ENCODE data around the gene PAX5.

The PAX5 gene

GRCh38 chr9:36911037-36911436, 123.0 kb downstream of the PAX5 start:
- Histone ChIP-seq H3K9me3 (replicated peaks in 1 of 11) (no peaks in the 10 kb centered on the region), H3K4me1 (peaks cover 5 to 46% (median 24%) of the 10 kb centered on the region in 10 experiments; a peak in 18 of 20 replicates), H3K4me3 (no peak overlapping the region), H3K36me3 (peaks cover 0 to 96% (median 43%) of the 10 kb centered on the region in 11 experiments; a peak in 14 of 22 replicates), H3K9ac (no peak overlapping the region), H3K27ac (peak overlapping the region in 4 of 11 experiments; percentile 14 to 36 (median 26); a peak in 4 of 22 replicates), H4K20me1 (peaks cover 0 to 100% (median 88%) of the 10 kb centered on the region in 11 experiments; a peak in 18 of 22 replicates), H3K27me3 (no peaks in the 10 kb centered on the region), H3K4me2 (peak overlapping the region in 7 of 11 experiments; percentile 2 to 75 (median 55); a peak in 11 of 22 replicates)
- TF ChIP-seq Cebpa-rat (IDR thresholded peaks at IDR 0.05) = no peak

- Histone ChIP-seq H3K27ac (no peak overlapping the region), H3K9me3 (replicated peaks in 1 of 11) (no peaks in the 10 kb centered on the region), H4K20me1 (peaks cover 0 to 100% (median 95%) of the 10 kb centered on the region in 11 experiments; a peak in 19 of 22 replicates), H3K9ac (no peak overlapping the region), H3K4me3 (no peak overlapping the region), H3K36me3 (peaks cover 0 to 99% (median 68%) of the 10 kb centered on the region in 11 experiments; a peak in 14 of 22 replicates), H3K27me3 (no peaks in the 10 kb centered on the region), H3K4me1 (peaks cover under 1 to 21% (median 5%) of the 10 kb centered on the region in 10 experiments; a peak in 18 of 20 replicates), H3K4me2 (no peak overlapping the region)
- TF ChIP-seq Cebpa-rat (IDR thresholded peaks at IDR 0.05) = no peak
Observed at GRCh38 chr9:36906492-36906891, 127.6 kb downstream of the PAX5 start.

- Histone ChIP-seq H3K9ac (no peak overlapping the region), H3K36me3 (peaks cover 0 to 99% (median 75%) of the 10 kb centered on the region in 11 experiments; a peak in 16 of 22 replicates), H3K27ac (no peak overlapping the region), H3K4me3 (no peak overlapping the region), H3K27me3 (no peaks in the 10 kb centered on the region), H4K20me1 (peaks cover 0 to 100% (median 95%) of the 10 kb centered on the region in 11 experiments; a peak in 19 of 22 replicates), H3K4me2 (no peak overlapping the region), H3K9me3 (replicated peaks in 1 of 11) (no peaks in the 10 kb centered on the region), H3K4me1 (peaks cover 0 to 13% (median 2%) of the 10 kb centered on the region in 10 experiments; a peak in 7 of 20 replicates)
- TF ChIP-seq Cebpa-rat (IDR thresholded peaks at IDR 0.05) = no peak
Observed at GRCh38 chr9:36905101-36906066, 128.7 kb downstream of the PAX5 start.

- Histone ChIP-seq H3K36me3 (peaks cover 0 to 99% (median 83%) of the 10 kb centered on the region in 11 experiments; a peak in 17 of 22 replicates), H3K9me3 (replicated peaks in 1 of 11) (no peaks in the 10 kb centered on the region), H4K20me1 (peaks cover 0 to 100% (median 95%) of the 10 kb centered on the region in 11 experiments; a peak in 18 of 22 replicates), H3K4me3 (no peak overlapping the region), H3K9ac (no peak overlapping the region), H3K4me2 (peak overlapping the region in 2 of 11 experiments; percentile 20 to 31; a peak in 1 of 22 replicates), H3K27ac (no peak overlapping the region), H3K4me1 (peaks cover 0 to 13% (median 2%) of the 10 kb centered on the region in 10 experiments; a peak in 8 of 20 replicates), H3K27me3 (no peaks in the 10 kb centered on the region)
- no peak for TF ChIP-seq Cebpa-rat (IDR thresholded peaks at IDR 0.05)
Observed at GRCh38 chr9:36903541-36904435, 130.3 kb downstream of the PAX5 start.

- Histone ChIP-seq H4K20me1 (peaks cover 0 to 100% (median 95%) of the 10 kb centered on the region in 11 experiments; a peak in 18 of 22 replicates), H3K27ac (no peak overlapping the region), H3K27me3 (no peaks in the 10 kb centered on the region), H3K9ac (no peak overlapping the region), H3K9me3 (replicated peaks in 1 of 11) (no peaks in the 10 kb centered on the region), H3K4me2 (no peak overlapping the region), H3K36me3 (peaks cover 0 to 100% (median 85%) of the 10 kb centered on the region in 11 experiments; a peak in 17 of 22 replicates), H3K4me1 (peaks cover 0 to 15% (median 2%) of the 10 kb centered on the region in 10 experiments; a peak in 8 of 20 replicates), H3K4me3 (no peak overlapping the region)
- TF ChIP-seq Cebpa-rat (IDR thresholded peaks at IDR 0.05) = no peak
Observed at GRCh38 chr9:36902861-36903524, 131.1 kb downstream of the PAX5 start.

GRCh38 chr9:36902080-36902716, 131.9 kb downstream of the PAX5 start:
- Histone ChIP-seq H3K4me3 (no peak overlapping the region), H3K36me3 (peaks cover 0 to 100% (median 85%) of the 10 kb centered on the region in 11 experiments; a peak in 17 of 22 replicates), H4K20me1 (peaks cover 0 to 100% (median 94%) of the 10 kb centered on the region in 11 experiments; a peak in 18 of 22 replicates), H3K27me3 (no peaks in the 10 kb centered on the region), H3K9me3 (replicated peaks in 1 of 11) (no peaks in the 10 kb centered on the region), H3K27ac (no peak overlapping the region), H3K4me1 (peaks cover 0 to 16% (median 2%) of the 10 kb centered on the region in 10 experiments; a peak in 8 of 20 replicates), H3K4me2 (no peak overlapping the region), H3K9ac (no peak overlapping the region)
- TF ChIP-seq Cebpa-rat (IDR thresholded peaks at IDR 0.05) = no peak

- H3K27ac ChIP-seq = no peak overlapping the region
- peaks cover 0 to 100% (median 85%) of the 10 kb centered on the region in 11 experiments; a peak in 17 of 22 replicates for H3K36me3 ChIP-seq
- H3K4me3 ChIP-seq = no peak overlapping the region
- no peak overlapping the region for H3K9ac ChIP-seq
- no peak for TF ChIP-seq Cebpa-rat (IDR thresholded peaks at IDR 0.05)
- no peak overlapping the region for H3K4me2 ChIP-seq
- no peaks in the 10 kb centered on the region for H3K9me3 ChIP-seq (replicated peaks in 1 of 11)
- H4K20me1 ChIP-seq = peaks cover 0 to 100% (median 94%) of the 10 kb centered on the region in 11 experiments; a peak in 18 of 22 replicates
- peaks cover 0 to 16% (median 2%) of the 10 kb centered on the region in 10 experiments; a peak in 8 of 20 replicates for H3K4me1 ChIP-seq
- H3K27me3 ChIP-seq = no peaks in the 10 kb centered on the region
Observed at GRCh38 chr9:36901528-36901927, 132.5 kb downstream of the PAX5 start.
